ENCODE data around the gene SSH3.

DNA sequence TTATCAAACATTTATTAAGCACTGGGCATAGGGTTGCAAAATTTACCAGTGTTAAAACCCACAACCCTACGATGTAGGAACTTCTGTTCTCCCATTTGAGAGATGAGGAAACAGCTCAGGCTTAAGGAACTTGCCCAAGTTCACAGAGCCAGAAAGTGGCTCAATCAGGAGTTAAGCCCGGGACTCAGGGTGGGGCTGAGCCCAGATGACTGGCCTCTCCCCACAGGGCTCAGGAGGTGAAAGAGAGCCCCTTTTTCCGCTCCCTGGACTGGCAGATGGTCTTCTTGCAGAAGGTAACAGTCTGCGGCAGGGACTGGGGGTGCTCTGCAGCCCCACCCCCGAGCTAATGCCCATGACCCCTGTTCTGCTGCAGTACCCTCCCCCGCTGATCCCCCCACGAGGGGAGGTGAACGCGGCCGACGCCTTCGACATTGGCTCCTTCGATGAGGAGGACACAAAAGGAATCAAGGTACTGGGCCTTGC lies 19.8 kb upstream of the SSH3 start:
- TF ChIP-seq, protein P1, sequence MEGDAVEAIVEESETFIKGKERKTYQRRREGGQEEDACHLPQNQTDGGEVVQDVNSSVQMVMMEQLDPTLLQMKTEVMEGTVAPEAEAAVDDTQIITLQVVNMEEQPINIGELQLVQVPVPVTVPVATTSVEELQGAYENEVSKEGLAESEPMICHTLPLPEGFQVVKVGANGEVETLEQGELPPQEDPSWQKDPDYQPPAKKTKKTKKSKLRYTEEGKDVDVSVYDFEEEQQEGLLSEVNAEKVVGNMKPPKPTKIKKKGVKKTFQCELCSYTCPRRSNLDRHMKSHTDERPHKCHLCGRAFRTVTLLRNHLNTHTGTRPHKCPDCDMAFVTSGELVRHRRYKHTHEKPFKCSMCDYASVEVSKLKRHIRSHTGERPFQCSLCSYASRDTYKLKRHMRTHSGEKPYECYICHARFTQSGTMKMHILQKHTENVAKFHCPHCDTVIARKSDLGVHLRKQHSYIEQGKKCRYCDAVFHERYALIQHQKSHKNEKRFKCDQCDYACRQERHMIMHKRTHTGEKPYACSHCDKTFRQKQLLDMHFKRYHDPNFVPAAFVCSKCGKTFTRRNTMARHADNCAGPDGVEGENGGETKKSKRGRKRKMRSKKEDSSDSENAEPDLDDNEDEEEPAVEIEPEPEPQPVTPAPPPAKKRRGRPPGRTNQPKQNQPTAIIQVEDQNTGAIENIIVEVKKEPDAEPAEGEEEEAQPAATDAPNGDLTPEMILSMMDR (conservative IDR thresholded peaks at IDR 0.05; ENCODE audit: low read length) = no peak
- no peak for TF ChIP-seq EZH2phosphoT487 (IDR thresholded peaks at IDR 0.05; ENCODE audit: borderline replicate concordance, low read depth, low read length)

Data from OCI-LY7 (cell line).